ENCODE measurements around the gene ZFYVE28.

The ZFYVE28 gene

DNA sequence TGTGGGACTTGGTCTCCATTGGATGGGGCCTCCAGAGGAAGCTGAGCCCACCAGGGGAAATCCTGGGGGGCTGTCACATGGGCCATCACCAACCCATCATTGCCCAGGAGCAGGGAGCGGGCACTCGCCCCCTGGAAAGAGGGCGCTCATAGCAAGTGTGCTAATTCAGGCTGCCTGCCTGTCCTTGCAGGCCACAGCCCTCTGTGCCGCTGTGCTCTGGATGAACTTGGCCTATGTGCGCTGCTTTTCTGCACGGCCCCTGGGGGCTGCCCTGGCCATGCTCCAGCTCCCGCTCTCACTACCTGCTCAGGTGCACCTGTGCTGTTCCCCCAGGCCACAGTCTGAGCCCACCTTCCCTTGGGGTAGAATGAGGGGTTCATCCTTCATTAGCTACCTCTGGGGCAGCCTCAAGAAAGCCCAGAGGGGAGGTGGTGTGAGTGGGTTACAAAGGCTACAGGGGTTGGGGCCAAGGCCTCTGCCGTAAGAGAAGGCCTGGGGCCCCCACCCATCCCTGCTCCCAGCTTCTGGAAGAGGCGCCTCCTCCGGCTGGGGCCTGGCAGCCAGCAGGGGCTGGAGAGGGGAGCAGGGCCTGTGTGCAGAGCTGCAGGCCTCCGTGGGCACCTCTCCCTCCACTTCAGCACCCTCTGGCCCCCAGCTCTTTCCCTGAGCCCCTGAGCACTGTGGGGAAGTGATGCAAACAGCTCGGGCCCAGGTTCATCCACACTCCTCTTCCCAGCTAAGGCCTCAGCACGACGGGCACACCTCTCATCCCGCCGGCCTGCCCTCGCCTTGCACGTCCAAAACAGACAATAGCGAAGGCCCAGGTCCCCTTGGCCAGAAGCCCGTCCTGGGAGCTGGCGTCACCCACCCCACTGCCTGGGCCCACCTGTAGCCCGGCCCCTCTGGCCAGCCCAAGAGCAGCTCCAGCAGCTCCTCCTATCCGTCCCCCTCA lies 9.2 kb upstream of the ZFYVE28 start:
- DNase-seq: no peak

DNA sequence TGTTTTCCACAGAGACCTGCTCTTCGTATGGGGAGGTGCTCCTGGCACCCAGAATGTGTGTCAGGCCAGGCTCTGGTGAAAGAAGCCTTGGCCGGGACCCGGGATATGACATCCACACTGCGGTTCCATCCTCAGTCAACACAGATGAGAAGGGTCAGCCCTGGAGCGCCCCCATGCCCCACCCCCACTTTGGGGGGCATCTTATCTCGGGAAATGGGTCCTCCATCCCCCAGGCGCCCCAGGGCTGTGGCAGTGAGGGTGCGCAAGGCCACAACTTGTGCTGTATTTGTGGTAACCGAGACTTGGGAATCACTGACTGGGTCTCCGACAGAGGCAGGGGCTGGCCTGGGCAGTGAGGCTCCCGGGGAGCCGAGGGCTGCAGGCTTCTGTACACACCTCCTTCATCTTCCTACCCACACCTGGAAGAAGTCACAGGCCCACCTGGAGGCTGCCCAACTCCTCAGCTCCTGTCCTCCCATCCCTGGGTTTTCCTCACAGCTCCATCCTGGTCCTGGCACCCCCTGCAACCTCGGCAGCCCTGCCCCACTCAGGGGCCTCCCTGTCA lies 8.3 kb upstream of the ZFYVE28 start:
- DNase-seq: no peak

- no peak for DNase-seq
These were observed 7.6 kb upstream of the ZFYVE28 start for GRCh38 chr4:2426069-2426397.

DNA sequence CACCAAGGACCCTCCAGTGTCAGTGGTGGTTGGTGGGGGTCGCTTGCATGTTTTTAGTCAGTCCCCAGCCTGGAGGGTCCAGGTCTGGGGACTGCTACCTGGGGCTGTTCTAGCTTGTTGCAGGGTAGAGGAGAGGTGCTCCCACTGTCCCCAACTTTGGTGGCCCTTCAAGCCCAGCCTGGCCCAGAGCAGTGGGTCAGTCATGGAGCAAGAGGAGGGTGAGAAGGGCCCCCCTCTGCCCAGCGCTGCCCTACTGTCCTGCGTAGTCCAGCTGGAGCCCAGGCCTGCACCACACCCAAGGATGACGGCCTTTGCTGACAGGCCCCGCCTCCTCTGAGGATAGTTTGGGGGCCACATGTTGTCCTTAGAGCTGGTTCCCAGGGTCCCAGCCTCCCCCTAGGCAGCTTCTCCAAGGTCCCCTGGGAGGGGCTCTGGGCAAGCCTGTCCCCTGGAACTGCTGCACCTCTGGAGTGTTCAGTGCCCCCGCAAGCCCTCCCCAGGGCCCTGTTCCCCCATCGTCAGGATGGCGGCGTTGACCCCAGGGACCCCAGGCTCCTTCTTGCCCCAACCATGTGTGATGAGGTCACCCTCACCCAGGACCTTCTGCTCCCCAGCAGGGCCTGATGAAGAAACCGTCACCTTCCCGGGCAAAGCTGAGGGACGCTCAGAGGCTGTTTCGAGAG lies 7.1 kb upstream of the ZFYVE28 start:
- no peak for DNase-seq

- DNase-seq: no peak
These were observed 6.1 kb upstream of the ZFYVE28 start for GRCh38 chr4:2424581-2424980.

DNA sequence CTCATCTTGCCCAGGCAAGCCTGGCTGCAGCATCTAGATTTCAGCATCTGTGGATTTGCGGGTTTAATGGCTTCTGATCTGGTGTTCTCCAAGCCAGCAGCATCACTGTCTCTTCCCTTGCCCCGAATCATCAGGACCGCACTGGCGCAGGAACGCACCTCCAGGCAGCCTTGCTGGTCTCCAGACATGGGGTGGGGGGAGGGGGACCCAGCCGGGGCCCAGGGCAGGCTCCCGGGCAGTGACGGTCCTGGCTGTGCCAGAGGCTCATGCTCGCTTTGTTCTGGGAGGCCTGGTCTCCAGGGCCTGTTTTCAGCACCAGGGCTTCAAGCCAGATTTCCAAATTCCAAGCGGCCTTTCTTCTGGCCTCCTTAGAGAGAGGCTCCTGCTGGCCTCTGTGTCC lies 5.2 kb upstream of the ZFYVE28 start:
- DNase-seq: no peak

DNA sequence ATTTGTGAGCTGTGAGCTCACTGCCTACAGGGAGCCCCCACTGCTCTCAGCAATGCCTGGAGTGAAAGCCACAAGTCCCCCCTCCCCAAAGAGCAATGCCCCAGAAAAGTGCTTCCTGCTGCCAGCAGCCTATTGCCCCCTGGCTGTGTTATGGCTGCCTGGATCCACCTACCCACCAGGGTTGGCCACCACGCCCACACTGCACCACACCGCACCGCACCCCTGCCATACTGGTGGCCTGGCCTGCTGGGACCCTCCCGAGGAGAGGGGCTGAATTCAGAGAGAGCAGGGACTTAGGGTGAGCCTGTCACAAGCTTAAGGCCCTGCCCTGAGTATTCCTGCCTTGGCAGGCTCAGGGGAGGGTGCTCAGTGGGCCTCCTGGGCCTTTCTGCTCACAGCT lies 4.6 kb upstream of the ZFYVE28 start:
- no peak for DNase-seq

GRCh38 chr4:2421928-2422327 lies 3.5 kb upstream of the ZFYVE28 start:
- no peak for DNase-seq

GRCh38 chr4:2419814-2420213 lies 1.4 kb upstream of the ZFYVE28 start:
- no peak for DNase-seq

DNA sequence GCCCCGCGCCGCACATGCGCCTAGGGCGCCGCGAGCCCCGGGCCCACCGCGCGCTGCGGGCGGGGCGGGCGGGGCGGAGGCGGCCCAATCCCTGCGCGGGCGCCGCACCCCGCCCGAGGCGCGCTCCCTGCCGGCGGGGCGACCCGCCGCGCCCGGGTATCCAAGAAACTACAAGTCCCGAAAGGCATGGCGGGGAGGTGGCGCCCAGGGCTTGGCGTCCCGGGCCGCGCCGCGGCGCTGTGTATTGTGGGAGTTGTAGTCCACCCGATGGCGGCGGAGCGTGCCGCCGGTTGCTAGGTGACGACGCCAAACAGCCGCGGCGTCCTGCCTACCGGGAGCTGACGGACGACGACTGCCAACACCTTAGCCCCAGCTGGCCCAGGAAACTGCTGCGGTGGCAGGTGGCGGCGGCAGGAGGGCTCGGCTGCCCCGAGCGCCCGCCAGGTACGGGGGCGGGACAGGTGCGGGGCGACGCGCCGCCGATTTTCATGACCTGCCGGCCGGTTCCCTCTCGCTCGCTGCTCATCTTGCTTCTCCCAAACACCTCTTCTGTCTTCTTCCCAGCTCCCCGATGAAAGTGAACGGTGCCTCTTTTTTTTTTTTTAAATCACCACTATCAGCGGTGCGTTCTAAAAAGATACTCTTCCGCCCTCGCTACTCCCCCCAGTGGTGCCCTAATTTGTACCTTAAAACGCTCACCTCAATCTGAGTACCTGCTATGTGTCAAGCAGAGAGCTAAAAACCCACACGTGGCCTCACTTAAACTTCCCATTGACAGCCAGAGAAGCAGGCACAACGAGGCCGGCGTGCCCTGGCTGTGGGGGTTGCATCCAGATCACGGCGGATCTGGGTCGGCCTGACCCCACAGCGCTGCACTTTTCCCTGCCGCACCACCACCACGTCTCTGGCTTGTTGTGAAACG lies 466 bp upstream of the ZFYVE28 start, which contains the start of gene CFAP99:
CFAP99 (plus strand) TSS at position 306 of the 922 bp plus-strand sequence.
- peak; percentile 96 for DNase-seq

DNA sequence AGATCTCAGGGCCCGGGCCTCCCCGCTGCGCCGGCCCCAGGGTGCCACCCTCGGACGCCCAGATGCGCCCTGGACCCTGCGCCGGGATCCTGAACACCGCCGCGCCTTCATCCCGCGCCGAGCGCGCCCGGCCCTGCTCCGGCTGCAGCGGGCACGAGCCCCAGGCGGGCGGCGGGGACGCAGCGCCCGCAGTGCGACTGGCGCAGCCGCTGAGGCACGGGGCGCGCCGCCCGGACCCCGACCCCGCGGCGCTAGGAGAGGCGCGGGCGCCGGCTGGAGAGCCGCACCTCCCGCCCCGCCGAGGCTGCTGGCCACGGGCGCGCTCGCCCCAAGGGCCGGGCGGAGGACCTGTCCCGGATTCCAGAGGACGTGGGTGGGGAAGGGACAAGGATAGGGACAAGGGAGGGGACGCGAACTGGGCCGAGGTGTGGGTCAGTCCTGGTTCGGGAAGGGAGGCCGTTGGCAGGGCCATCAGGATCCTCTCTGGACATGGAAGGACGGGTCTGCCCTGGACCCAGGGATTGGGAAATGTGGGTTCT lies 1.1 kb downstream of the ZFYVE28 start:
- DNase-seq: no peak

DNA sequence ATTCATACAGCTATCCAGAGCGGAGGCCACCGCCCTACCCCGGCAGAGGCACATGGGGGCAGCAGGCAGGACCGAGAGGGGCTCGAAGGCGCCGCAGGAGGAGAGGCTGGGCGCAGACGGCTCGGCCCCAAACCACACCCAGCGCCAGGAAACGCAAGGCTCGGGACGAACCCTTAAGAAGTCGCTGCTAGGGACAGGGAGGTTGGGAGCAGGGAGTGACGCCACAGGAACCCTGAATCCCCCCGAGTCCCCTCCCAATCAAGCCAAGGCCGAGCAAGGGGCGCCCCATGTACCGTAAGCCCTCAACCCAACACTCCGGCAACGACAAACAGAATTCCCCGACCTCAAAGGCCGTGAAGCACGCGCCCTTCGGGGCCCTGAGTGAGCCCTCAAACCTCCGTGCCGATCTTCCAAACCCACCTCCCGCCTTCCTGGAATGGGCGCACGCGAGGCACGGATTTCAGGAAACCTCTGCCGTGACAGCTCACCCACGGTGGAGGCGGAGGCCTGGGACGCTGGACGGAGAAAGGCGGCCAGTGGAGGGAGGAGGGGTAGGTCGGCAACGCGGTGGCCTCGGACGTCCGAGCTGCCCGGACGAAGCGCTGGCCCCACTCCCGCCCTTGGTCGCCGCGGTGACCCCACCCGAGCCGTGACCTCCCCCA lies 1.8 kb downstream of the ZFYVE28 start:
- no peak for DNase-seq

DNA sequence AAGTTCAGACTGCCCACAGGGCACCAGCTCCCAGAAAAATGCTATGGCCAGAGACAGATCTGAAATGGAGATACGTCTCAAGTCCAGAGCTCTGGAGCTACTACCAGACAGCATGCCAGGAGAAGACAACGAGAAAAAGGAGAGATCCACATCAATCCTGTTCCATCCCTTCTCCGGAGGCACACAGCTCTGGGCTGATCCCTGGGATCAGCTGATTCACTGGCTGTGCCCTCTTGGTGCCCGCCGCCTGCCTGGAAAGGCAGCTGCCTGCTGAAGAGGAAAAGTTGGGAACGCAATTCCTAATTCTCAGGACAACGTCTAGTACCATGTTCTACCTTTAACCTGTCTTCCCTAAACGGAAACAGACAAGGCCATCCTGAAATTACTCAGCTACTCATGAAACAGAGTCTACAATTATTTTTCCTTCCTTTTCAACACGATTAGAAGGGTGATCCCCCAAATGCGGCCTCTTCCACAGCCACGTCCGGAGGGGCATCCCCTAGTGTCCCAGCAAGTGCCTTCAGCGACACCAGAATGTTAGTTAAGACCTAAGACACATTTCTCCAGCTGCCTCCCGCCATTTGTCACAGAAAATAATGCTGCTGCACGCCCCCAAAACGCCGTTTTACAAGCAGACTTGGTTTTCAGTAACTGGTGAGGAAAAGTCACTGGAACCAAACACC lies 2.4 kb downstream of the ZFYVE28 start:
- no peak for DNase-seq

DNA sequence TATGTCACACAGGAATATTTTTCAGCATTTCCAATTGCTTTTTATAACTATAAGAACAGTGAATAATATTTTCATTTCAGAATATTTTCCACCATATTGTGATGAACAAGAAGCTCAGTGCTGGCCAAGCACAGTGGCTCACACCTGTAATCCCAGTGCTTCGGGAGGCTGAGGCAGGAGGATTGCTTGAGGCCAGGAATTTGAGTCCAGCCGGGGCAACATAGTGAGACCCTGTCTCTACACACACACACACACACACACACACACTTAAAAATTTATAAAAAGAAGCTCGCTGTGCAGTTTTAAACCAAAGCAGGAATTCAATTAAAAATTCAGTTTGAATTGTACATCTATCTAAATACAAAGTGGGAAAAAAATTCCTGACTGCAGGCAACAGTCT lies 3.2 kb downstream of the ZFYVE28 start:
- no peak for DNase-seq

DNA sequence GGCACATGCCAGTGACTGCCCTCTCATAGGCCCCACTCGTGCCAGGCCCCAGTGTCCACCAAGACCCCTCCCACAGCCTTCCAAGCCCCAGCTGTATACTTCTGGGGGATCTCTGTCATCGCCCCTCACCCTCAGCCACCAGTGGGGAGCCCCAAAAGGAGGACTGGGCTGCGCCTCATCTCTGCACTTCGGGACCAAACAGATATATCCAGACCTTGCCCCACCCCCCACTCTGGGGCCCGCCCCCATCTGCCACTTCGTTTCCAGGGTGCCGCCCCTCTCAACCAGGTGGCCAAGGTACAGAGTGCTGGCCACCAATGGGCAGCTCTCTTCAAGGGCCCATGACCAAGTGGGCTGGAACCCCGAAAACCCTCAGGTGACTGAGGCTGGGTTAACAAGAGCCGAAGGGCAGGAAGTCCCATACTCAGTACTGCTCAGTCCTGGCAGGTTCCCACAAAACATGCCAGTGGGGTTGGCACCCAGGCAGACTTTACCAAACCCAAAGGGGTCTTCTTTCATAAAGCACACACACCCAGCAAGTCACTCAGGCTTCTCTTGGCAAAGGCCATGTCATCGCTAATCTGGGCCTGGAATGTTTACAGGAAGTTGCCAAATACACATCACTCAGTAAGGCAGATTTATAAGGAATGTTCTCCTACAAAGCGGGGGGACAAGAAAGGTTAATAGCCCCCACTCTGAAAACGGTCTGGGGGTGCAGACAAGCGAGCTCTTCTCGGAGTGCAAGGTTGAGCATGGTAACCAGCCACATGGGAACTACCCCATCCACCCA lies 4.4 kb downstream of the ZFYVE28 start:
- no peak for DNase-seq

- peak; percentile 61 for DNase-seq
These were observed 5.3 kb downstream of the ZFYVE28 start for GRCh38 chr4:2412885-2413716.

GRCh38 chr4:2412534-2412884 lies 5.9 kb downstream of the ZFYVE28 start:
- DNase-seq: peak; percentile 35

DNA sequence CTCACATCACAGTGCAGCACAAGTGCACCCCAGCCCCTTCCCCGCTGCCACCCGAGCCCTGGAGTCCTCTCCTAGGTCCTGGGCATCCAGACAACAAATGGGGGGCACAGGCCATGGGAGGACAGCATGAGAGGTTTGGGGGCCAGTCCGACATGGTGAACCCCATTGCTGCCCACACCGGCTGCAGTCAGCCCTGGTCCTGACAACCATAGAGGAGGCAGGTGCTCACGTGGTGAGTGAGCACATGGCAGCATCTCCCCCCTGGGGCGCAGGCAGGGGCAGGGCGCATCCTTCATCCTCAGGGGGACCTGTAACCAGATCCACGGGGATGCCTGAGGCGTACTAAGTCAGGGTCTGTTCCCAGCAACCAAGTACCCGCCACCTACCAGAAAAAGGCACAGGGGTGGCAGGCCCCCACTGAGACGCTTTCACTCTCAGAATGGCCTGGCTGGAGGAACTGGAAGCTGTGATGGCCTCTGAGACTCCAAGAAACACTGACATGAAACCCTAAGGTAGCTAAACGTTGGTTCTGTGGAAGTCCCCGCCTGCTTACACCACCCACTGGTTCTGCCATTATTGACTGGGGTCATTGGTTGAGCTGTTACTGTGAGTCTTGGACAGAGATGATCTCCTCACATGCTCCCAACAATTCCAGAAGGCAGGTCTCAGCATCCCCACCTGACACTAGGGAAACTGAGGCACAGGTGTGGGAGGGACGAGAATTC lies 6.5 kb downstream of the ZFYVE28 start:
- DNase-seq: no peak

DNA sequence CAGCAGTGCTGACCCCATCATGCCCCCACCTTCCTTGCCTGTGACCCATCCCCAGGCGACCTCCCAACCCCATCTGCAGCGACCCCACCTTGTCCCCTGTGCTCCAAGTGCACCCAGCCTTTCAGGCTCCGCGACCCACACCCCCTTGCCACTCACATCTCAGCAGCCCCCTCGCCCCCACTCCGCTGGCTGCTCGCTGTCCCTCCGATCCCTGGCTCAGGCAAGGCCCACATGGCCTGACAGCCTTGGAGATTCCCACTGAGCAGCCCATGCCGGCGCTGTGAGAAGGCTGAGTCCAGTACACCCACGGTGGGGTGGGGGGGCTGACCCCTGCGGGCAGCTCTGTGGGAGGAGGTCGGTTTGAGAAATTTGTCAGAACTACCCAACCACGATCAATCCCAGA lies 9.1 kb downstream of the ZFYVE28 start:
- DNase-seq: no peak
